HG02943 (cell line): Measurements from ENCODE around the gene C20orf173.
"Not testable (repeated sequence)": the region's sequence is repeated elsewhere in the genome, so short reads cannot be mapped to it uniquely, and the experiment has no call there.

ENCODE experiments used
- ATAC-seq: cut with Tn5 transposase; IDR thresholded peaks from one replicate; pipeline ENCODE4 v1.9.1; 2021; ENCODE audit warnings: mild to moderate bottlenecking, low read depth, moderate library complexity; ENCODE audit not compliant: unreplicated experiment

The C20orf173 gene

DNA sequence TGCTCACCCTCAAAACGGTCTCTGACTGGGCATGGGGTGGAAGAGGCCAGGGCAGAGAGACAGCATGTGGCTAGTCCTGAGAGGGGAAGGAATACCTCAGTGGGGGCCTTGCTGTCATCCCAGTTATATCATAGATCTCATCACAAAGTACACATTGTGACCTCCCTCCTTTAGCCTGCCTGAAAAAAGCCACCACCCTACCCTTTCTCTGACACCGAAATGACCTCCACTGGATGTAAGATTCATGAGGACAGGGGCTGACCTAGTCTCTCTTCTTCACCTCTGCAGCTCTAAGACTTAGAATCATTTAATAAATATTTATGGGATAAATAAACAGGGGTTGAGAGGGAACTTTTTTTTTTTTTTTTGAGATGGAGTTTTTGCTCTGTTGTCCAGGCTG is at the start of gene C20orf173:
TSS of gene C20orf173 (minus strand) at position 101 of the 400 bp plus-strand sequence. CDS start 279 bp downstream, outside the sequence.
- ATAC-seq, result no peak

GRCh38 chr20:35579196-35579595 is 49.7 kb upstream of the C20orf173 start:
- ATAC-seq, result no peak

DNA sequence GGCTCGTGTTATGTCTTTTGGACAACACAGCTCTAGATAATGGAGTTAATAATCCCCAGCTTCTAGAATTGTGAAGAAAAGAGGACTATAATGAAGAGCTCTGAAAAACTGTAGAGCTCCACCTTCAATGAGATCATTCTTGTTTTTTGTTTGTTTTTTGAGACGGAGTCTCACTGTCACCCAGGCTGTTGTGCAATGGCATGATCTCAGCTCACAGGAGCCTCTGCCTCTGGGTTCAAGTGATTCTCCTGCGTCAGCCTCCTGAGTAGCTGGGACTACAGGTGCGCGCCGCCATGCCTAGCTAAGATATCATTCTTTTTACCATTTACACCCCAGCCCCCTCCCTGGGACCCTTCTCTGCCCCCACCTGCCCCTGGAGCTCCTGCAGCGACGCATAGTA is 49.0 kb upstream of the C20orf173 start:
- ATAC-seq, result no peak

DNA sequence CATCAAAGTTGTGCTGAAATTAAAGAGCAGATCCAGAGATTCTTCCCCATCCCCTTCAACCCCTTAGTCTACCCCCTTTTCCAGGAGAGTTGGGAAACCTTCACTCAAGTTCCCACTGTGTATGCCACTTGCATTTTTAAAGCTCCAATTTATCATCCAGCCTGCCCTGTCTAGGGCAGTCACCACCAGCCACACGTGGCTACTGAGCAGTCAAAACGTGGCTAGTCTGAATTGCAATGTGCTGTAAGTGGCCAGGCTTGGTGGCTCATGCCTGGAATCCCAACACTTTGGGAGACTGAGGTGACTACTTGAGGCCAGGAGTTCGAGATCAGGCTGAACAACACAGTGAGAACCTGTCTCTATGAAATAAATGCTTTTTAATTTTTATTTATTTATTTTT is 47.4 kb upstream of the C20orf173 start:
- no peak for ATAC-seq

- ATAC-seq, result no peak
Measured at GRCh38 chr20:35575958-35576357, 46.5 kb upstream of the C20orf173 start.

- no peak for ATAC-seq
Measured at GRCh38 chr20:35572838-35573237, 43.4 kb upstream of the C20orf173 start.

DNA sequence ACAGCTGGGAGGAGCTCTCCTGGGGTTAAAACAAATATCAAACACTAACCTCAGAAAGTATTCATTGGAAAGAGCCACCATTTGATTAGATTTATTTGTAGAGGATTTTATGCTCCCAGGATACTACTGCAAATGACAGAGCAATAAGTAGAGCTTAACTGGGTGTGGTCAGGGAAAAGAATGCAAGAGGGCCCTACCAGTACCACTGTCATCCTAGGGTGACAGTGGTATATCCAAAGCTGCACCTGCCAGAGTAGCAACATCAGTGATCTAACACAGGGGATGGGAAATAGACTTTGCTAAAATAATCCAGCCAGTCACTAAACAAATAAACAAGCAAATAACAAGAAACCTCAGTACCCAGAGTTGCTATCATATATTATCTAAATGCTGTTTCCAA is 42.1 kb upstream of the C20orf173 start:
- ATAC-seq, result no peak

DNA sequence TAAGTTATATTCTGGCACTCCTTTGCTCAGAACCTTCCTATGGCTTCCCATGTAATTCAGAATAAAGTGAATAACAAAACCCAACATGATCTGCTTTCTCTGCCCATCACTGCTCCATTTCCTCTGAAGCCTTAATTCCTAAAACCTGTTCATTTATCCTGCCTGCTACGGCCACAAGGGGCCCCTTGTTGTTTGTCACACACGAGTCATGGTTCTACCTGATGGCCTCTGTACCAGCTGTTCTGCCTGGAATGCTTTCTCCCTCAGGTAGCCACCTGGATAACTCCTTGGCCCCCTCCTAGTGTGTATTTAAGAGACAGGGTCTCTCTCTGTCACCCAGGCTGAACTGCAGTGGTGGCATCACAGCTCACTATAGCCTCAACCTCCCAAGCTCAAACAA is 39.2 kb upstream of the C20orf173 start:
- no peak for ATAC-seq

DNA sequence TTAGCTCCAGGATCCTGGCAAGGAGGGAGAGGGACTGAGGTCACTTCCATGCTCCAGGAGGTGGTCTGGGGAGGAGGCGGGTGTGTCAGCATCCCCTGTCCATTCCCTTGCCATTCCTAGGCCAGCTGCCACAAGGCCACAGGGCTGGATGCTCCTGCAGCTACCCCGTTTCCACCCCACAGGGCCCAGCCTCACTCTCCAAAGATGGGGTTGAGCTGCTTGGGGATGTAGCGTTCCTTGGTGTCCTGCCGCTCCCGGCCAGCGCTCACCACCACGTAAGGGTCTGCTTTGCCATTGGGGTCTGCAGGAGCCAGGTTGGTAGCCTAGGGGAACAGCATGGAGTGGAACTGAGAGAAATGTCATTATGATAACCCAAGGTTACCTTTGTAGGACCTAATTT is 35.5 kb upstream of the C20orf173 start:
- no peak for ATAC-seq

GRCh38 chr20:35563834-35564233 is 34.4 kb upstream of the C20orf173 start:
- no peak for ATAC-seq

GRCh38 chr20:35562541-35563110 is 33.2 kb upstream of the C20orf173 start:
- no peak for ATAC-seq

- ATAC-seq, result no peak
Measured at GRCh38 chr20:35561671-35562070, 32.2 kb upstream of the C20orf173 start.

GRCh38 chr20:35561268-35561667 is 31.8 kb upstream of the C20orf173 start:
- no peak for ATAC-seq

- ATAC-seq, result no peak
Measured at GRCh38 chr20:35560541-35560940, 31.1 kb upstream of the C20orf173 start.

DNA sequence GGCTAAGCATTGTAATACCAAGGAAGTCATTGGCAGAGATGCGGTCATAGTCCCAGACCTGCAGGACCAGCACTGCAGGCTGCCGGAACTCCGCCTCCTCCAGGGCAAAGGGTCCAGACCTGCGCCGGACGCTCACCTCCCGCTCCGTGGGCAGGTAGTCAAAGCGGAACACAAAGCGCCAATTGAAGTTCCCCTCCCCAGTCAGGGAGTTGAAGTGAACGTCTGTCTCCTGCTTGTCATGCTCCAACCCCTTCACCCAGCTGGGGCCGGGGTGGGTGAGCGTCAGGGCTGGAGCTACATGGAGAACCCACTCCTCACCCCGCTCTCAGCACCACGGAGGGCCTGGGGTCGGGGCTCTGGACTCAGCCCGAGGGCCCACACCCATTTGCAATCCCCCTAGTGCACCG is 30.7 kb upstream of the C20orf173 start:
- no peak for ATAC-seq

DNA sequence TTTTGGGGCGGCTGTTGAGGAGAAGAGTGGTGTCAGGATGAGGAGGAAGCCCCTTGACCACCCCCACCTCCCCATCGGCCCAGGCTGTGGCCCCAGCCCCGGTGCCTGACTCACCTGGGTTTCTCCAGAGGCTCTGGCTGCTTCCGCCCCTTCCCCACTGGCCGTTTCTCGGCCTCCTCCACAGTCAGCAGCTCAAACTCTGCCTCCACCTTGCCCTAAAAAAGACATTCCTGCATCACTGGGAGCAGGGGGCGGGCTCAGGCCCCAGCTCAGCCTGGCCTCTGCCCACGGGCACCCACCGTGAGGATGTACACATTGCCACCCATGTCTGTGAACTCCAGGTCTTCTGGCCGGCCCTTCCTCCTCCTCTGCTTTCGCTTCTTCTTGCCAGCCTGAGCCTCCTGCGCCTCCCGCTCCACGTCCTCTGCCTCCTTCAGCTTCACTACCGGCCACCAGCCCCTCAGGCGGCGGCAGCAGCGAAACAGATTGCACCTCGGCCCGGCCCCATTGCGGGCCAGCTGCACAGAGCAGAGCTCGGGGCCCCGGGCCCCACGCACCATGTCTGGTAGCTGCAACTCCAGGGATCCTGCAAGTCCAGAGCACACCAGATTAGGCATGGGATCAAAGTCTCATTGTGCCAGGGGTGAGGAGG is 29.7 kb upstream of the C20orf173 start:
- no peak for ATAC-seq

DNA sequence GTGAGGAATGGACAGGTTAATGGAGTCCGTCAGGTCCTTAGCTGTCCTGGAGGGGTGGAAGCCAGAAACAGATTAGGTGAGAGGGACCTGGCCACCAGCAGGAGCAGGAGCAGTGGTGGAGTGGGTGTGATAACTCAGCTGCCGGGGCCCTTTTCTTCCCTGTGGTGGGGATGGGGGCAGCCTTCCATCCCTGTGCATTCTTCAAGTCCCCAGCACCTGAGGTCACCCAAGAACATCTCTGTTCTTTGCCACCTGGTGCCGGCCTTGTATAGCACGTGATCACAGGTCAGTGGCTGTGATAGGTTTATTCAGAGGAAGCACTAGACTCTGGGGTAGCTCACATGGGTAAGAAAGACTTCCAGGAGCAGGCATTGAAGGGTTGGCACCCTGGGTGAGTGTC is 29.0 kb upstream of the C20orf173 start:
- ATAC-seq, result no peak

- no peak for ATAC-seq
Measured at GRCh38 chr20:35556871-35557270, 27.4 kb upstream of the C20orf173 start.

- no peak for ATAC-seq
Measured at GRCh38 chr20:35555951-35556645, 26.6 kb upstream of the C20orf173 start.

- not testable (repeated sequence) for ATAC-seq
Measured at GRCh38 chr20:35555461-35555860, 26.0 kb upstream of the C20orf173 start.

DNA sequence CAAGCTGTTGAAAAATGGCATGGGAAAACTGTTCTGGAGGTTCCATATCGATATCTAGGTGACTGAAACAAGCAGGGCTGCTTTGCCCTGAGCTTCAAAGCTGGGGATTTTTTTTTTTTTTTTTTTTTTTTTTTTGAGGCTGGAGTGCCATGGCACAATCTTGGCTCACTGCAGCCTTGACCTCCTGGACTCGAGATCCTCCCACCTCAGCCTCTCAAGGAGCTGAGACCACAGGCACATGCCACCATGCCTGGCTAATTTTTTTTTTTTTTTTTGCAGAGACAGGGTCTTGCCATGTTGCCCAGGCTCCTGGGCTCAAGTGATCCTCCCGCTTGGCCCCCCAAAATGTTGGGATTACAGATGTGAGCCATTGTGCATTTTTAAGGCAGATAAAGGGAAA is 23.5 kb upstream of the C20orf173 start:
- ATAC-seq, result no peak

GRCh38 chr20:35551503-35551902 is 22.1 kb upstream of the C20orf173 start:
- no peak for ATAC-seq
